ENCODE results near the gene CDK14.
"Not testable (repeated sequence)": the region's sequence is repeated elsewhere in the genome, so short reads cannot be mapped to it uniquely, and the experiment has no call there.

The CDK14 gene

DNA sequence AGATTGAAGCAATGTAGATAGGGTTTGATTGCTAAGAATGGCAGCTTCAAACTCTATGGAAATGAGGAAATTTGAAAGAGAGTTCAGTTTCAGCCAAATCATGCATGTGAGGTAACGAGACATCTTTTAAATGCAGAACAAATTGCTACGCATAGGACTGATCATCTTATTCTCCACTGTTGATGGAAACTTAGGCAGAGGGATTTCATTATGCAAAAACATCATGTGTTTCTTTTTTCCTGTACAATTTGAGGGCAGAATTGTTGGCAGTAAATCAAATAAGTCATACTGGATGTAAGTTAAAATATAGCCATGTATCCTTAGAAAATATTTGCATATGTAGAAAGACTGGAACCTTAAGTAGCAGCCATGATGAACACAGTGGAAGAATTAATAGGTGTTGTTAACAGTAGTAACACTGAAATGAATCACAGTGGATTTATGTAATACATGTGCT lies 327.4 kb downstream of the CDK14 start:
- DNase-seq = no peak

DNA sequence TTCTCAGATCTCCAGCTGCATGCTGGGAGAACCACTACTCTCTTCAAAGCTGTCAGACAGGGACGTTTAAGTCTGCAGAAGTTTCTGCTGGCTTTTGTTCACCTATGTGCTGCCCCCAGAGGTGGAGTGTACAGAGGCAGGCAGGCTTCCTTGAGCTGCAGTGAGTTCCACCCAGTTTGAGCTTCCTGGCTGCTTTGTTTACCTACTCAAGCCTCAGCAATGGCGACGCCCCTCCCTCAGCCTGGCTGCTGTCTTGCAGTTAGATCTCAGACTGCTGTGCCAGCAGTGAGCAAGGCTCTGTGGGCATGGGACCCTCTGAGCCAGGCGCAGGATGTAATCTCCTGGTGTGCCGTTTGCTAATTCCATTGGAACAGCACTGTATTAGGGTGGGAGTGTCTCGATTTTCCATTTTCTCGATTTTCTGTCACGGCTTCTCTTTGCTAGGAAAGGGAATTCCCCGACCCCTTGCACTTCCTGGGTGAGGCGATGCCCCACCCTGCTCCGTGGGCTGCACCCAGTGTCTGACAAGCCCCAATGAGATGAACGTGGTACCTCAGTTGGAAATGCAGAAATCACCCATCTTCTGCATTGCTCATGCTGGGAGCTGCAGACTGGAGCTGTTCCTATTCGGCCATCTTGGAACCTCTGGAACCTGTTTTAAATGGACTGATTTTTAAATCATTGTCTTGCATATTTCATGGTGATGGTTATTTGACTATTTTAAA lies 332.7 kb downstream of the CDK14 start:
- not testable (repeated sequence) for DNase-seq

DNA sequence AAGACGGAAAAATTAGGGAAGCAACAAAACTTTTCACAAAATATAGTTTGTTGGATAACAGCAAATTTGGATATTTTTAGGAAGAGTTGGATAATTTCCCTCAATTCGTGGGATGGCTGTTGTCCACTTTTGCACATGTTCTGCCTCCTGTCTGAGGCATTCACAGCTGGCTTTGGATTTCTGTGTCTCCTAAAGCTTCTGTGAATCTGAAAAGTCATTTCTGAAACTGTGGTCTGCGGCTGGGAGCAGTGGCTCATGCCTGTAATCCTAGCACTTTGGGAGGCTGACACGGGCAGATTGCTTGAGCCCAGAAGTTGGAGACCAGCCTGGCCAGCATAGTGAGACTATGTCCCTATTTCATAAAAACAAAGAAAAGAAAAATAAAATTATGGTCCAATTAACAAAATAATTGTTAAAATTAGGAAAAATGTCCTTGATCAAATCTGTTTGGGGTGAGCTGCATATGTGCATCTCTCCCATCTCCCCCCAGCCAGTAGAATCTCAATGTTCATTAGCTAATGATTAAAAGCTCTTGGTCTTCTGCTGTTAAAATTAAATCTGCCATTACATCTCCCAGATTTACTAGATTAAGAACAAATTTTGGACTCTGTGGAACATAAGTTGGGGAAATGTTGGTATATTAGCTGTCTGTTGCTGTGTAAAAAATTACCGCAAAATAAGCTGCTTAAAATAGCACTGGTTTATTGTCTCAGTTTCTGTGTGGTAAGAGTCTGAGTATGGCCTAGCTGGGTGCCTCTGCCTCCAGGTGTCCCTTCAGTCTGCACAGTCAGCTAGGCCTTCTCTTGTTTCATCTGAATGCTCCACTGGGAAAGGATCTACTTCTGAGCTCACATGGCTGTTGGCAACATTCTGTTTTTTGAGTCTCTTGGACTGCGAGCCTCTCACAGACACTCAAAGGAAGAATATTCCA lies 336.1 kb downstream of the CDK14 start:
- no peak for DNase-seq

DNA sequence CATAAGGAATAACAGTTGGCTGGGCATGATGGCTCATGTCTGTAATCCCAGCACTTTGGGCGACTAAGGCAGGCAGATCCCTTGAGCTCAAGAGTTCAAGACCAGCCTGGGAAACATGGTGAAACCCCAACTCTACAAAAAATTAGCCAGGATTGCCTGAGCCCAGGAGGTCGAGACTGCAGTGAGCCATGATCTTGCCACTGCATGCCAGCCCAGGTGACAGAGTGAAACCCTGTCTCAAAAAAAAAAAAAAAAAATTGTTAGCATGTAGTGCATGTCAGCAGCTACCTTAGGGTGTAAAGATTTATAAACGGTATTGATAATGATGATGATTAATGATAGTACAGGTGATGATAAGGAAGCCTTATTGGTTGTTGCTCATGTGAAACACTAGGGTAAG lies 336.9 kb downstream of the CDK14 start:
- DNase-seq = no peak

DNA sequence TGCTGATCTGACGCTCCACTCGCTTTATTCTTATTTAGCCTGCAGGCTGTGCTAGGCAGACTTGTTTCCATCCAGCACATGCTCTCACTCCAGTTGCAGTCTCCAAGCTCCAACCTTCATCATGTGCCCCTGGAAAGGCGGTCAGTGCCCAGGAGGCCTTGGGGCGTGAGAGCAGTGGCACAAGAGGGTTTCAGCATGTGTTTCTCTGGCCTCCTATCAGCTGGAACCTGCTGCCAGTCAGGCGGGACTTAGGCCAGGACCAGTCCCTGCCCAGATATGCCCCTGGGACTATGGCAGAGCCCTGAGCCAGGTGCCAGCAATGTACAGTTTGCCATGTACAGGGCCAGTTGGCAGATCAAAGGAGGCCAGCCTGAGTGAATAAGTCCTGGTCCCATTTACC lies 337.9 kb downstream of the CDK14 start:
- no peak for DNase-seq

DNA sequence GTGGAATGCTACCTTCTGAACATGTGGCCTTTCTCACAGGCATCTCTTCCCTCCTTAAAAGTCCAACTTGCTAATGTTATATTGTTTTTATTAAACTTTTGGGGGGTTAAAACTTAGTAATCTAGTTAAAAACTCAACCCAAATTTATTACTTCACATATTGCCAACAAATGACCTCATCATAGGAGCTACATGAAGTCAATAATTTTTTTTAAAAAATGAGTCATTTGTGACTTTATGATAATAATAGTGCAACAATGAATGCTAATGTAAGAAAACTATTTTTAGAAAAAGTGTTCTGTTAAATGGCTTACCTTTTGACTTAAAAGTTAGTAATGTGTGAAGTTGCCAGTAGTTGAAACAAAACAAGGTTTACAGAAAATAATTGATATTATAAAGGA lies 342.2 kb downstream of the CDK14 start:
- no peak for DNase-seq

DNA sequence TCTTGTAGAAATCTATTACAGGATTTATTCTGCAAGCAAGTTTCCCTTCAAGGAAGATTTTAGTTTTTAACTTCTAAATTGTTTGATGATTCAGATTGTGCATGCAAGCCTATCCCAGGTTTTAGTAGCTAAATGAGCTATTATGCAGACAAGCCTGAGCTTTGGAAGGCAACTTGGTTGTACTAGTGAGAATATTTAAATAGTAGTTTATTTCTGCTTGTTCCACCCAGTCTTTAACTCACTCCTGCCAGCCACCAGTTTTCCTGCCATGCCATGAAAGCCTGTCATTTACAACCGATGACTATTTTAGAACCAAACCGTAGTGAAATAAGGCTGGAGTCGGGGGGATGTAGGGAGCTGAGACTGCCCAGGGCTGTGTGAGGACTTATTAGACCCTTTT lies 343.5 kb downstream of the CDK14 start:
- DNase-seq = no peak

DNA sequence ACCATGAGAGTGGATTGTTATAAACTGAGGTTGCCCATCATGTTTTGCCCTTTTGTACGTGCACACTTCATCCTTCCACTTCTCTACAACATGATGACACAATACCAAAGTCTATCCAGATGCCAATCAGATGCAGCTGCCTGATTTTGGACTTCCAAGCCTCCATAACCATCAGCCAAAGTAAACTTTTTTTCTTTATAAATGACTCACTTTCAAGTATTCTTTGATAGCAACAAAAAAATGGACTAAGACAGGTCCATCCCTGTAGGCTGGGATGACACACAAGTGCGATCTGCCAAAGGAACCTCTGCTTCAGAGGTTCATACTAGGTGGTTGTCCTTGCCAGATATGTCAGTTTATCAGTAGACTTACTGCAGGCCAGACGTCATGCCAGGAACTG lies 347.9 kb downstream of the CDK14 start:
- no peak for DNase-seq

DNA sequence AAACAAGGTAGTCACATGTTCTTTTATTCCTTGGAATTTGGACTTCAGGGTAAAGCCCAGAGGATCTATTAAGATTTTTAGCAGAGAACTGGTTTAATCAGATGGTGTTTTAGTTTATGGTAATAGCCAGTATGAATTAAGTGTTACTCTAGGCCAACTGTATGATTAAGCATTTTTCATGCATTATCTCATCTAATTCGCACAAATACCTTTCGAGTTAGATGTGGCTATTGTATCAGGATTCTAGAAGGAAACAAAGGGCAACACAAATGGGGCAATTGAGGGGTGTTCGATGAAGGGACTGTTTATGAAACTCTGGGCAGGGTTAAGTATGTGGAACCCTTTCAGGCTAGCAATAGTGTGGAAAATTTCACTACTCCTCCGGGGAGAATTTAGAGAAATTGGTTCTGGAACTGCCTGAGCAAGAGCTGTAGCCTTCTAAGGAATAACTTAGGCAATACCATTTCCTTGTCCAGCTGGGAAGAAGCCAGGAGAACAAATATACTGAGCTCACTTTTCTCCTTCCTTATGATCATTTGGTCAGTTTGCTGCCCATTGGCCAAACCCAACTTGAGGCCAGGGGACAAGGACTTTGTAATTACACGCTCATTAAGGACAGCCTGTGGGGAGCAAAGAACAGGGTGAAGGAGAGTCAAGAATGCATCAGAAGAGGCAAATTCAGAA lies 349.1 kb downstream of the CDK14 start:
- no peak for DNase-seq

DNA sequence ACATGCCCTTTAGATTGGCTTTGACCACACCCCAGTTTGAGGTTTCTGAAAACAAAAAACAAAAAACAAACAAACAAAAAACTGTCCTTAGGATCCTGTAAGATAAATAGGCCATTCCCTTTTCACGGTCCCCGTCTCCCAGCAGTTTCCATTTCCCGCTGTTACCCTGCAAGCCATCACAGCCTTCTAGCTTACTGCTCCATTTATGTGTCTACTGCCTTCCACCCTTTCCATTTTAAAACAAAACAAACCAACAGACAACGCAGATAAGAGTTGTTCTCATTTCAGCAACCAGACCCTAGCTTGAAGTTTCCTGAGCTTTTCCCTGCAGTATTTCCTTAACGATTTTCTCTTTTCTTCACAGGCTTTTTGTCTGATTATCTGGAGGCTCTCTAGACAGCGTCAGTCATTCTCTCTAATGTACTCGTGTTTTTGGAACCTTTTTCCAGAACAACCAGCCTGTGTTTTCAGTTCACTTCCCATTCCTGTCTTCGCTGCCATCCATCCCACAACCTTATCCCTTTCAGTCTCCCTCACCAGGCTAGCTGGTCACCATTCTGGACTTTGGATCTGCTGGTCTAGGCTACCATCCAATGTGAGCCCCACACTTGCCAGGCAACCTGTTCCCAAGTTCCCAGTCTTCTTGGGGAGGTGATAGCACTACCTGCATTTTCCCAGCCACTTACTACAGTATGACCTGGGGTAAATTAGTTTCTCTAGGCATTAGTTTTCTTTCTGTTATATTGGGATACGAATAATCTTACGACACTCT lies 350.8 kb downstream of the CDK14 start:
- no peak for DNase-seq

DNA sequence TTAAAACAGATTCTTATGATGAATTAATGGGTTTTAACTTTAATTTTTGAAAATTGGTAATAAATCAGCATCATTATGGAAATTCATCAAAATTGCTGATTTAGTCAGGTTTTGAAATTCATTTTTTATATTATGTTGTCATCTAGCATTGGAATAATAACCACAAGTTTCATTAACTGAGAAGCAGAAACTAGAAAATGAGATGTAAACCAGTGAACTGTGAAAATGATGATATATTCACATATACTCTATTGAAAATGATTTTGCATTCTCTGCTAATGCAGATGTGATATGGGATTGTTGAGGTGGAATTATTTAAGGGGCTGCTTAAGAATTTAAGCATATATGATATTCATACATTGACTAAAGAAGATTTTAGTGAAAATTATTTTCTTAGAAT lies 352.0 kb downstream of the CDK14 start:
- no peak for DNase-seq

DNA sequence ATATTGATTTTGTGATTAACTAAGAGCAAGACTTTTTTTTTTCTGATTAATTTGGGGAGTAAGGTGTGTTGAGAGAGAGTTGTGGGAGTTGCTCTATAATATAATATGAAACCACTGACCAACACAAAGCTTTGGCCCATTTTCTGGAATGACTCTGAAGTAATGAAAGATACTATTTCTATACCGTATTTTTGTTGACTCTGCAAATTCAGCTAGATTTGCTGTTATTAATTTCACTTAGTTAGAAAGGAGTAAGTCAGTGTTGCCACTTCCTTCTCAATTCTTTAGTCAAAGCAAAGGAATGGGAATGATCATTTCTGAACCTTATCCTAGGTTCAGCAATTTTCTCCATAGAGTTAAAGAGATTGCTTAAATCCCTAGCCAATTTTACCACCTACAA lies 355.1 kb downstream of the CDK14 start:
- DNase-seq = no peak

DNA sequence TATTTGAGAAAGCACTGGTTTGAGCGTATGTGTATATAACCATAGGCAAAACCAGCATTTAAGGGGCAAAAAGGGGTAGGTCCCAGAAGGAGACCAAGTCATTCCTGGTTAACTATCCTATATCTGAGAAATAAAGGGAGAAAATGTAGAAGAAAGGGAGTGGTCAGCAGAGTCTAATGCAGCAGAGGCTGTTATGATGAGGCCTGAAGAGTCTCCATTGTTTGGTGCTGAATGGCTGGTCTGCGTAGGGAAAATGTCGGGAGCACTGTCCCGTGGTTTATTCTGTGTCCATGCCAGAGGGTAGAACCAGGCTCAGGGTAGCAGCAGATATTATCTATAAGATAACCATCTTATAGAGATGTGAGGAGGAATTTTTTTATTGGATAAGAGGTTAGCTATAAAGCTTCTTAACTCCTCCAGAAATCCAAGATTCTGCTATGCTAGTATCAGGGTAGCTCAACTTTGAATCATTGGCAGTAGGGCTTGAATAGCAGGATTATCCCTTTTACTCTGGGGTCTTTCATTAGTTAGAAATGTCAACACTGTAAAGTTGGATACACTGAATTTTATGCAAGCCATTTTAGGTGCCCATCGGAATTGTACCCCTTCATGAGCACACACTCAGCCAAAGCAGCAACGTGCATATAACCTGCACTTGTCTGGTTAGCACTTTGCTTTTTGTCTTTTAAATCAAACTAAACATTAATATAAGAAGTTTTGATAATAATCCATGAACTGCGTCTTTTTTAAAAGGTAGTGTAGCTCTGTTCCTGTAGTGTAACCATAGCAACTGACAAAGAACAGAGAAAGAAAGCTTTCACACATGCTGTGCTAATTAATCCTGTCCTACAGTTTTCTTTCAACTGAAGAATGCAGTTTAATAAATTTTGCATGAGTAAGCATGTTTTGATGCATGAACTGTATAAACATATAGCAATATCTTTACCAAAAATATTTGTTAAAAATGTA lies 356.1 kb downstream of the CDK14 start:
- DNase-seq = no peak

DNA sequence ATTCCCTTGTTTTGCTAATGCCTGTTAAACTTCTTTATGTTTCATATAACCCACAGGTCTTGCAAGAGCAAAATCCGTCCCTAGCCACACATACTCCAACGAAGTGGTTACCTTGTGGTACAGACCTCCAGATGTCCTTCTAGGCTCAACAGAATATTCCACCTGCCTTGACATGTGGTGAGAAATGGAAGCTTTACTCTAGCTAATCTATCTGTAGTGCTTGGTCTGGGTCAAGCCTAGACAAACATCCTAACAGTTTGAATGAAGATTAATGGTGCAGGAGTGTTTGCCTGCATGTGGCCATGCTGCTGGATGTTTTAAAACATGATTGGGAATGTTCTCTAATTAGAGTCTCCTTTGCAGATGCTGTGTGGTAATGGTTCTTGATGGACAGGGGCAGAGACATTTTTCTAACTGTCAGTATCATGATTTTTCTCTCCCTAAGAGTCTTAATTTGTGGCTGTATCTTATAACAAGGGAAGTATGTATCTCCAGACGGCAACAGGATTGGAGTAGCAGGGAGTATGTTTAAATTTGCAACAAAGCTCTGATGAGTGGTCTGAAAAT lies 359.6 kb downstream of the CDK14 start:
- no peak for DNase-seq

DNA sequence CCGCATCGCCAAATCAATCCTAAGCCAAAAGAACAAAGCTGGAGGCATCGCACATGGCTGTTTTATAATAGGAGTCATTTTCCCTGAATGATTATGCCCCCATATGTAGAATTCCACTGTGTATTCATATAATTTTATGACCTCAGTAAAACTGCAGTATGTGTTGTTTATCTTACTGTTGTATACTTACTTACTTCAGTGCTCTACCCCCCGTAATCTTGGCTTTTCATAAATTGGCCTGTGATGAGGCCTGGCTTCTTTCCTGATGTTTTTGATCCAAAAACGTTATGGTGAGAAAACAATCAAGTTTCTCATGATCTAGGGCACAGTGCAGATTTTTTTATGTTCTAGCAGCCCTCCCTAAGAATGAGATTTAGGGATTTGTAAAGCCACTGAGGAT lies 361.8 kb downstream of the CDK14 start:
- no peak for DNase-seq

DNA sequence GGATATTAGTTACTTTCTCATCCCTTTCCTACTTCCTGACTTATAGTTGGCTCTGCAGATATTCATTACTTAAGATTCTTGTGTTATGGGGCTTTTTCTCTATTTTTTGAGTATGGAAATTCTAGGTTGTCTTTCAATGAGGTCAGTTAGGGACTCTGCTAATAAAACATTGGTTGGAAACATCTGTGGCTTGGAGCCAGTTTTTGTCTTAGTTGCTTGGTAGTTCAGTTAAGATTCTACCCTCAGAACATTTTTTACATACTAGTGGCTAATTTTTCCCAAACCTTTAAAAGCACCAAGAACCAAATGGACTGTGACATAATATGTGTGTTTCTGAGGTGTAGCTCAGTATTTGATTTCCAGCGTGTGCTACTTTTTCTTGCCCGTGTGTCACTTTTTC lies 362.5 kb downstream of the CDK14 start:
- no peak for DNase-seq

DNA sequence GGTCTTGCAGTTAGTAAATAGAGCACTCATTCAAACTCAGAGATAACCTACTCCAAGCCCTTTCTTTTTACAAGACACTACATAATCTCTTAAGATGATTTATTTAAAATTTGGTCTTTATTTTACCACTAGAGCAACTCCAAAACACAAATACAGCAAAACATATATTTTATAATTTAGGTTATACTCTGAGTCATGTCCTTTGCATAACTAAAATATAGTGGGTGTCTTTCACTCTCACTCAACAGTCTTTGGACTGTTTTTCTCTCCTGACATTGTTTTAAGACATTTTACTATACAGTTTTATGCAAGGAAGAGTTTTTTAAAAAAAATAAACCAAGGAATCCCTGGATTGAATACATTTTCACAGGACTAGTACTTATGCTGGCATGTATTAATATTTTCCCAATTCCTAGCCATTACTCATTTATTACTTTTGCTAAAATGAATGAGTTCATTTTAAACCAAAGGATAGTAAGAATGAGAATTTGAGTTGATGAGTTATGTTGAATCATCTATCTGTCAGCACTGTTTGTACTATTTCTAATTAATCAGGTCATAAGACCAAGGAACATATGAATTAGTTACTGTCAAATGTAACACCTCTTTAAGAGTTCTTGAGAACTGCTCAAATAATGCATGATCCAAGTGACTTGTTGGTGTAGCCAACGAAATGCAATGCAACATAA lies 365.1 kb downstream of the CDK14 start:
- DNase-seq = no peak

DNA sequence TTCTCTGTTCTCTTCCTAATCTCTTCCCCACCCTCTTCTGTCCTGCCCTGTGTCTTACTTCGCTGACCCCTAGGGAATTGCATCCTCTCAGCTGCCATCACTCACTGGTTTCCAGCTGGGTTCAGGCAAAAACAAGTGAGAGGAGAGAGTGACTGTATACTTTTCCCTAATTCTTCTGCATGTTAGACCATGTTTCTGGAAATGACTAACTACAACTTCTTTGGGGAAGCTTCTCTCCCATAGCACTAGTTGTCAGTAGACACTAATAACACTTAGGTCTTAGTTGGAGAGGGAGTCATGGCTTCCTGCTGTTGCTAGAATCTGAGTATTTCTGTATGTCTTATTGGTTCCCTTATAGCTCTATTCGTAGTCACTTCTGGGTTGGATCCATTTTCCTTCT lies 369.1 kb downstream of the CDK14 start:
- DNase-seq = no peak

DNA sequence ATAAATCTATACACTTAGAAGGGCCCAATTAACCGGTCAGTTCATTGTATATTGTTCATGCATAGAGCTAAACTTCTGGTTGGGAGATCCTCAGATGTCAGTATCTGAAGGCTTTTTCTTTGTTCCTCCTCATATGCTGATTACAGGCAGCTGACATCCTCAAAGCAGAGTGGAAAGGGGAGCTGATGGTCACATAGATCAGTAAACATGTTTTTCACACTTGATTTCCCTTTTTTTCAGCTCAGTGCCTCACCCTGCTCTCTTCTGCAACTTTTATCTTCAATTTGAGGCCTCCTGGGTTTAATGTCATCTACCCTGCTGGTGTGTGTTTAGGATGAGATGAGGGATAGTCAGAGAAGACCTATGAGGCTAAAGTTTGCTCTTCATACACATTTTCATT lies 370.2 kb downstream of the CDK14 start:
- DNase-seq = no peak

DNA sequence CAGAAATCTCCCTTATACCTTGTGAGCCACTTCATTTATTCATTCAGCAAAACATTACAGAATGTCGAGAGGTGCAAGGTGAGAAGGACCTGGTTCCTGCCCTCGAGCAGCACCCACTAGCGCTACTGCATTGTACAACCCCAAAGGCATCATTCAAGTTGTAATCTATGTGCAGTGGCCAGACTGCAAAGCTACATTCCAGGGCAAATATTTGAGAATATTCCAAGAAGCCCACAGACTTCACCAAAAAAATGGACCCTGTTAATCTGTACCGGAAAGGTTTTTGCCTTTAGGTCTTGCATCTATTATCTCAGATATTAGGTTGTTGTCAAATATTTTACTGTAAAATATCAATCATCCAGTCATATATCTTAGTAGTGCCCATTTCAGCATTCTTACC lies 372.8 kb downstream of the CDK14 start:
- DNase-seq = no peak
